K562 (cell line): ENCODE data around the gene MARCO. TPM values are rescaled to one million over a fixed set of nuclear protein-coding genes. Genes with fewer than 3 reads are reported as not detected.

ENCODE experiments used
- ATAC-seq: fragments of 200-7000 bp; cut with Tn5 transposase; 3 replicates; pipeline ENCODE4 v1.9.1; 2020; ENCODE audit warnings: moderate library complexity
- BruUV-seq: library from RNA; stranded (reverse); fragments of 400-500 nt; replicated peaks from 2 replicates; lab custom pipeline; 2021; lab: Mats Ljungman, UMichigan
- CTCF ChIA-PET: fragments of 300-600 bp; formaldehyde crosslinking; extraction: SDS; loops from one replicate; lab custom pipeline; 2021; ENCODE audit warnings: low intra/inter-chr PET ratio; lab: Yijun Ruan, JAX
- POLR2A ChIA-PET: fragments of 300-600, 350-650 bp; sonication (Branson Sonifier 250); formaldehyde crosslinking; extraction: SDS; loops from one replicate; lab custom pipeline; 2021; ENCODE audit warnings: antibody characterized with exemption, inconsistent platforms; lab: Yijun Ruan, JAX
- DNase-seq, 4 experiments: peaks; one replicate each; pipeline versions ENCODE4 v3.0.0 to v3.0.0-alpha.2; 2011 to 2018; ENCODE audit warnings: low spot score in 3 of 4, mixed read lengths in 3 of 4; ENCODE audit errors: extremely low read depth in 1 of 4
- FAIRE-seq: peaks from 2 replicates; lab custom pipeline; 2011; peaks lifted over from hg19 to GRCh38; lab: Jason Lieb, UNC
- H2AFZ ChIP-seq: 2 replicates; pipeline ENCODE4 v1.6.0; 2011; ENCODE audit warnings: low read depth, low read length, control low read depth, inconsistent platforms
- H3K27ac ChIP-seq: fragments of 200-600 bp; 3 replicates; pipeline ENCODE4 v1.8.0; 2011; ENCODE audit warnings: low read depth, mild to moderate bottlenecking, control low read depth, inconsistent platforms, low read length, moderate library complexity, mixed read lengths; ENCODE audit errors: extremely low read depth
- H3K27me3 ChIP-seq, 2 experiments: fragments of 300-600 bp in 1 of 2; 2 replicates in 1 of 2; 3 replicates in 1 of 2; pipeline versions ENCODE4 v1.6.0 to v1.8.0; 2011; ENCODE audit warnings: inconsistent platforms in 2 of 2, low read length in 2 of 2, mild to moderate bottlenecking in 1 of 2, mixed read lengths in 1 of 2, moderate library complexity in 1 of 2; ENCODE audit not compliant: control insufficient read depth in 2 of 2, insufficient read depth in 2 of 2
- H3K36me3 ChIP-seq: fragments of 300-600 bp; 3 replicates; pipeline ENCODE4 v1.8.0; 2011; ENCODE audit warnings: mild to moderate bottlenecking, low read length, inconsistent platforms; ENCODE audit not compliant: control insufficient read depth, insufficient read depth
- H3K4me1 ChIP-seq, 2 experiments: fragments of 200-600 bp in 1 of 2; replicated peaks in 1 of 2; 2 replicates in 1 of 2; 3 replicates in 1 of 2; pipeline versions ENCODE4 v1.5.1 to v1.8.0; 2011; ENCODE audit warnings: inconsistent platforms in 2 of 2, low read length in 2 of 2, mild to moderate bottlenecking in 1 of 2, mixed read lengths in 1 of 2, moderate library complexity in 1 of 2; ENCODE audit not compliant: control insufficient read depth in 2 of 2, insufficient read depth in 2 of 2
- H3K4me2 ChIP-seq: 2 replicates; pipeline ENCODE4 v1.6.1; 2011; ENCODE audit warnings: low read length, control low read depth, inconsistent platforms, mixed read lengths; ENCODE audit not compliant: insufficient read depth
- H3K4me3 ChIP-seq: fragments of 200-600 bp; sonication (generic), shearing (Covaris generic); 2 replicates; pipeline ENCODE4 v1.5.1; 2016; ENCODE audit warnings: control low read depth, inconsistent platforms
- H3K79me2 ChIP-seq: fragments of 200-600 bp; 3 replicates; pipeline ENCODE4 v1.8.0; 2011; ENCODE audit warnings: low read length, inconsistent platforms; ENCODE audit not compliant: control insufficient read depth, insufficient read depth
- H3K9ac ChIP-seq, 2 experiments: 2 replicates each; pipeline versions ENCODE4 v1.6.0 to v1.6.1; 2011; ENCODE audit warnings: low read depth in 2 of 2, low read length in 2 of 2, control low read depth in 1 of 2, inconsistent platforms in 1 of 2, mild to moderate bottlenecking in 1 of 2, mixed read lengths in 1 of 2; ENCODE audit not compliant: insufficient read depth in 1 of 2
- H3K9me1 ChIP-seq: one replicate; pipeline ENCODE4 v1.6.0; 2011; ENCODE audit warnings: inconsistent platforms, mild to moderate bottlenecking, low read length, moderate library complexity; ENCODE audit not compliant: control insufficient read depth, insufficient read depth
- H3K9me3 ChIP-seq: replicated peaks from 2 replicates; pipeline ENCODE4 v1.5.1; 2011; ENCODE audit warnings: low read depth, low read length, inconsistent platforms; ENCODE audit not compliant: control insufficient read depth, insufficient read depth
- H4K20me1 ChIP-seq: replicated peaks from 2 replicates; pipeline ENCODE4 v1.6.1; 2011; ENCODE audit warnings: low read length, inconsistent platforms, mixed read lengths; ENCODE audit not compliant: control insufficient read depth, insufficient read depth
- BRCA1 ChIP-seq, 2 experiments: fragments of 450-650 bp in 1 of 2; sonication (generic) in 1 of 2; formaldehyde crosslinking in 1 of 2; IDR thresholded peaks; 2 replicates each; pipeline versions ENCODE4 v1.5.0 to v1.6.1; 2017 to 2020; ENCODE audit warnings: mild to moderate bottlenecking in 1 of 2, missing genetic modification reagents in 1 of 2
- CC2D1A ChIP-seq: fragments of 450-650 bp; IDR thresholded peaks from 2 replicates; pipeline ENCODE4 v1.6.1; 2017; ENCODE audit warnings: mild to moderate bottlenecking
- CTCF ChIP-seq, 3 experiments: IDR thresholded peaks in 2 of 3; conservative IDR thresholded peaks in 1 of 3; 2 replicates each; pipeline ENCODE4 v1.5.1; 2011 to 2012; ENCODE audit warnings: low read length in 3 of 3, mild to moderate bottlenecking in 3 of 3, control low read depth in 2 of 3, improper control_type of control experiment in 1 of 3, inconsistent platforms in 1 of 3, low read depth in 1 of 3, mixed read lengths in 1 of 3, moderate library complexity in 1 of 3; ENCODE audit not compliant: insufficient read depth in 2 of 3
- DLX4 ChIP-seq: fragments of 250-450 bp; sonication (Bioruptor Pico); IDR thresholded peaks from 2 replicates; pipeline ENCODE4 v1.6.1; 2021; ENCODE audit warnings: mild to moderate bottlenecking
- EHMT2 ChIP-seq: fragments of 450-650 bp; IDR thresholded peaks from 2 replicates; pipeline ENCODE4 v1.6.1; 2018; ENCODE audit warnings: antibody characterized with exemption
- IRF2 ChIP-seq: sonication (generic); formaldehyde crosslinking; IDR thresholded peaks from 2 replicates; pipeline ENCODE4 v1.8.1; 2022; ENCODE audit warnings: mild to moderate bottlenecking, missing genetic modification reagents
- MYBL2 ChIP-seq, 2 experiments: fragments of 450-650 bp in 1 of 2; sonication (generic) in 1 of 2; formaldehyde crosslinking in 1 of 2; IDR thresholded peaks; 2 replicates each; pipeline versions ENCODE4 v1.6.1 to v1.8.1; 2017 to 2022; ENCODE audit warnings: borderline replicate concordance in 1 of 2, inconsistent platforms in 1 of 2, low read depth in 1 of 2, mild to moderate bottlenecking in 1 of 2, missing genetic modification reagents in 1 of 2, moderate library complexity in 1 of 2
- NCOA6 ChIP-seq: fragments of 450-650 bp; IDR thresholded peaks from 2 replicates; pipeline ENCODE4 v1.6.1; 2017; ENCODE audit warnings: mild to moderate bottlenecking
- NFIC ChIP-seq: fragments of 450-650 bp; IDR thresholded peaks from 2 replicates; pipeline ENCODE4 v1.6.1; 2017; ENCODE audit warnings: mild to moderate bottlenecking, inconsistent platforms
- PML ChIP-seq: IDR thresholded peaks from 2 replicates; pipeline ENCODE4 v1.6.1; 2012; ENCODE audit warnings: low read length, inconsistent platforms
- SNRNP70 ChIP-seq: fragments of 200-400 bp; formaldehyde crosslinking; optimal IDR thresholded peaks from 2 replicates; pipeline ENCODE3; 2017; ENCODE audit warnings: low read depth, low read length
- TGIF2 ChIP-seq: sonication (generic); formaldehyde crosslinking; IDR thresholded peaks from 2 replicates; pipeline ENCODE4 v1.8.1; 2022; ENCODE audit warnings: mild to moderate bottlenecking, missing genetic modification reagents, moderate library complexity
- ZBTB34 ChIP-seq: fragments of 250-450 bp; sonication (Bioruptor Pico); IDR thresholded peaks from 2 replicates; pipeline ENCODE4 v1.8.0; 2021; ENCODE audit warnings: mild to moderate bottlenecking, moderate library complexity
- ZFPM2 ChIP-seq: fragments of 250-450 bp; sonication (Bioruptor Pico); IDR thresholded peaks from 2 replicates; pipeline ENCODE4 v1.5.1; 2022; ENCODE audit warnings: mild to moderate bottlenecking
- ZKSCAN8 ChIP-seq: fragments of 200-800 bp; sonication (Bioruptor generic); IDR thresholded peaks from 2 replicates; pipeline ENCODE4 v1.6.1; 2016; ENCODE audit warnings: missing genetic modification characterization, missing compliant biosample characterization
- ZNF263 ChIP-seq: sonication (generic); formaldehyde crosslinking; IDR thresholded peaks from 2 replicates; pipeline ENCODE4 v1.8.0; 2022; ENCODE audit warnings: mild to moderate bottlenecking, missing genetic modification reagents, borderline replicate concordance
- ZNF644 ChIP-seq: fragments of 200-800 bp; sonication (Bioruptor generic); IDR thresholded peaks from 2 replicates; pipeline ENCODE4 v1.6.1; 2016; ENCODE audit warnings: low read depth, missing genetic modification characterization, missing compliant biosample characterization
- WGBS: fragments of 100-300 bp; shearing (Covaris generic); methylation state at CpG from one replicate; pipeline ENCODE4 v1.1.6; 2016; ENCODE audit warnings: low coverage, mixed read lengths; ENCODE audit not compliant: insufficient coverage; ENCODE audit errors: missing lambda C conversion rate; 5-methylcytosine and 5-hydroxymethylcytosine counted together
- in situ Hi-C: fragments of 300-500 bp; cut with MboI; formaldehyde crosslinking; loops from 4 replicates; pipeline ENCODE4 v1.15.0; 2018; ENCODE audit warnings: inconsistent platforms, mixed read lengths
- intact Hi-C: fragments of 100-400 bp; cut with micrococcal nuclease; formaldehyde crosslinking; loops from 2 replicates; pipeline ENCODE4 v1.14.2; 2022
- polyA plus RNA-seq, 8 experiments: library from polyadenylated mRNA; depleted of rRNA in 4 of 8; stranded (reverse) in 5 of 8; unstranded in 3 of 8; fragments of >200 nt; fragmentation: Nextera tagmentation in 2 of 8; fragmentation: Illumina TruSeq in 1 of 8; extraction: Ambion mirVana in 2 of 8; extraction: Trizol in 1 of 8; gene quantifications; 2 replicates each; pipeline versions ENCODE4 v1.2.1 to v1.2.3, GENCODE V29; 2011 to 2014; ENCODE audit warnings: inconsistent platforms in 1 of 8, missing spikeins in 1 of 8
- total RNA-seq, 7 experiments: library from RNA; depleted of rRNA in 6 of 7; stranded (reverse); fragments of >200 nt in 6 of 7; fragmentation: Illumina TruSeq in 2 of 7; extraction: Trizol in 2 of 7; gene quantifications; 2 replicates each; pipeline versions ENCODE4 v1.2.1 to v1.2.3, GENCODE V29; 2011 to 2021; ENCODE audit warnings: low replicate concordance in 1 of 7

The MARCO gene
- total and polyA plus RNA-seq, 9 of the 15 experiments (the other 6 are each of a cell fraction or from before 2014, with no cell fraction given): 0.31 TPM; not detected in 8

- TF ChIP-seq PML (no peak), ZFPM2 (no peak)
These were observed 5.1 kb upstream of the MARCO start (continued) for GRCh38 chr2:118936936-118937335.

GRCh38 chr2:118937817-118938216, 4.2 kb upstream of the MARCO start:
- no TSS peak for BruUV-seq
- no peak overlapping the region for H3K4me3 ChIP-seq
- H3K4me2 ChIP-seq: no peak overlapping the region
- WGBS: 0% methylated on average over 1 of the region's 1 CpG
- no peak overlapping the region for H2AFZ ChIP-seq
- no peaks in the 10 kb centered on the region for H4K20me1 ChIP-seq
- no peak overlapping the region for H3K9ac ChIP-seq
- intact Hi-C loops: no loop called here
- POLR2A ChIA-PET: no interaction called here
- no peaks in the 10 kb centered on the region for H3K79me2 ChIP-seq
- ATAC-seq: no peak
- CTCF ChIA-PET: no interaction called here
- DNase-seq: no peak
- H3K36me3 ChIP-seq: no peaks in the 10 kb centered on the region
- peaks cover 0 to 11% of the 10 kb centered on the region in 2 experiments; a peak in 2 of 5 replicates for H3K27me3 ChIP-seq
- no peaks in the 10 kb centered on the region for H3K9me1 ChIP-seq
- no peak for FAIRE-seq
- H3K4me1 ChIP-seq: no peaks in the 10 kb centered on the region
- H3K9me3 ChIP-seq: no peaks in the 10 kb centered on the region; the same call in 1 of the 2 replicates
- in situ Hi-C loops: no loop called here
- no peak overlapping the region for H3K27ac ChIP-seq
- no peak for TF ChIP-seq NCOA6
- TF ChIP-seq DLX4: no peak
- no peak for TF ChIP-seq BRCA1 (IDR thresholded peaks at IDR 0.05)
- no peak for TF ChIP-seq BRCA1 (CRISPR knock-in tag; IDR thresholded peaks at IDR 0.05)
- no peak for TF ChIP-seq ZKSCAN8 (CRISPR knock-in tag)
- TF ChIP-seq SNRNP70: no peak
- TF ChIP-seq TGIF2: no peak
- no peak for TF ChIP-seq ZNF644 (tag)
- no peak for TF ChIP-seq ZBTB34 (CRISPR knock-in tag)
- TF ChIP-seq EHMT2: no peak
- no peak for TF ChIP-seq IRF2 (CRISPR knock-in tag)
- no peak for TF ChIP-seq ZNF263 (CRISPR knock-in tag)
- TF ChIP-seq CTCF (IDR thresholded peaks at IDR 0.05 in 2 of 3, conservative IDR thresholded peaks at IDR 0.05 in 1 of 3; ENCODE audit: insufficient read depth in 2 of 3, low read depth in 1 of 3, low read length in 3 of 3): no peak
- no peak for TF ChIP-seq NFIC
- no peak for TF ChIP-seq MYBL2 (IDR thresholded peaks at IDR 0.05; ENCODE audit: low read depth)
- no peak for TF ChIP-seq MYBL2 (CRISPR knock-in tag; IDR thresholded peaks at IDR 0.05; ENCODE audit: borderline replicate concordance)
- no peak for TF ChIP-seq CC2D1A
